Right cardiac atrium (tissue), 5 donors: ENCODE measurements around the gene GJB1. TPM values are rescaled to one million over a fixed set of nuclear protein-coding genes. Genes with fewer than 3 reads are reported as not detected.

ENCODE experiments used
- ATAC-seq, 2 donors: fragments of 200-7000 bp; cut with Tn5 transposase; one replicate each; pipeline versions ENCODE4 v1.8.0 to v1.9.1; 2020; ENCODE audit warnings: moderate library complexity in 2 of 2, mild to moderate bottlenecking in 1 of 2
- DNase-seq, 3 donors: peaks; one replicate each; pipeline ENCODE4 v3.0.0-alpha.2; 2020
- H3K27ac ChIP-seq: one replicate; pipeline ENCODE4 v1.5.1; 2013; ENCODE audit warnings: mild to moderate bottlenecking, low read length, control low read depth, moderate library complexity
- H3K27me3 ChIP-seq: one replicate; pipeline ENCODE4 v1.6.1; 2013; ENCODE audit not compliant: control insufficient read depth, insufficient read depth
- H3K4me1 ChIP-seq: one replicate; pipeline ENCODE4 v1.6.1; 2013; ENCODE audit warnings: low read length; ENCODE audit not compliant: control insufficient read depth, insufficient read depth
- H3K4me3 ChIP-seq: one replicate; pipeline ENCODE4 v1.5.1; 2013; ENCODE audit warnings: low read length, control low read depth
- H3K9me3 ChIP-seq: one replicate; pipeline ENCODE4 v1.6.1; 2013; ENCODE audit warnings: low read length; ENCODE audit not compliant: control insufficient read depth
- WGBS: extraction: QIAGEN DNeasy Blood & Tissue Kit; methylation state at CpG from one replicate; pipeline ENCODE4 v1.1.7; 2013; 5-methylcytosine and 5-hydroxymethylcytosine counted together
- intact Hi-C, 4 donors: fragments of 100-400 bp; cut with DNase I; formaldehyde crosslinking; loops; one replicate each; pipeline versions ENCODE4 v1.11.0 to v1.14.0; 2022 to 2023
- polyA plus RNA-seq: library from polyadenylated mRNA; stranded (reverse); fragments of 200-250 nt; gene quantifications from one replicate; pipeline ENCODE4 v1.2.3, GENCODE V29; 2013
- total RNA-seq, 4 donors: library from RNA; stranded (reverse); fragmentation: NEBNext Ultra II Directional; extraction: Animal tissue kit (Norgen Biotek cat#: 25700); gene quantifications; one replicate each; pipeline ENCODE4 v1.2.1, GENCODE V29; 2021
- donor health status: healthy with polysubstance abuse.
- donor health status: DM: no; HTN: yes; CAD: no.
- donor health status: DM: no; HTN: no; CAD: no.
- donor health status: DM: no; HTN: yes; CAD: no; lungs with severe emphysema.
- donor health status: DM: yes; HTN: yes; CAD: no.

The GJB1 gene
- total and polyA plus RNA-seq, 5 donors, result 0.11 TPM; not detected in 4

- H3K4me3 ChIP-seq, result no peak overlapping the region
- H3K4me1 ChIP-seq, result no peaks in the 10 kb centered on the region
- DNase-seq (no peak), ATAC-seq (no peak)
- H3K27me3 ChIP-seq, result no peaks in the 10 kb centered on the region
- 38% methylated on average over 6 of the region's 6 CpGs for WGBS
- no peaks in the 10 kb centered on the region for H3K9me3 ChIP-seq
- H3K27ac ChIP-seq, result no peak overlapping the region
- intact Hi-C loops, result no loop called here
Observed at GRCh38 chrX:71216485-71216884, 6.5 kb upstream of the GJB1 start.

DNA sequence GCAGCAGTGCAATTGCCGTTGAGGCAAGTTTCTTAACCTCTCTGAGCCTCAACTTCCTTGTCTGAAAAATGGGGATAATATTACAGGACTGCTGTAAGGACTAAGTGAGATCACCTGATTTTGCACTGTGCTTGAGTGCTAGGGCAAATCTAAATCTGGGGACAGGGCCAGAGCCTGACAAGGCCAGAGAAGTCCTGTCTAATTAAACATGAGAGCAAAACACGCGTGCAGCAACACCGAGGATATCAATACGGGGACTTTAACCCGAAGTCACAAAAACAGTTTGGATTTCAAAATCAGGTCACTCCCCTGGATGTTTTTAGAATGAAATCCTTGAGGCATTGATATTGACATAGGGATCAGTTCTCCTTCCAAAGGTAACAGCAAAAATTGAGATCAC, 5.7 kb upstream of the GJB1 start:
- Histone ChIP-seq H3K27ac (no peak overlapping the region), H3K4me1 (no peaks in the 10 kb centered on the region), H3K27me3 (no peaks in the 10 kb centered on the region), H3K4me3 (no peak overlapping the region), H3K9me3 (no peaks in the 10 kb centered on the region)
- ATAC-seq (no peak), DNase-seq (no peak)
- WGBS, result 91% methylated on average over 6 of the region's 6 CpGs
- intact Hi-C loops, result no loop called here

DNA sequence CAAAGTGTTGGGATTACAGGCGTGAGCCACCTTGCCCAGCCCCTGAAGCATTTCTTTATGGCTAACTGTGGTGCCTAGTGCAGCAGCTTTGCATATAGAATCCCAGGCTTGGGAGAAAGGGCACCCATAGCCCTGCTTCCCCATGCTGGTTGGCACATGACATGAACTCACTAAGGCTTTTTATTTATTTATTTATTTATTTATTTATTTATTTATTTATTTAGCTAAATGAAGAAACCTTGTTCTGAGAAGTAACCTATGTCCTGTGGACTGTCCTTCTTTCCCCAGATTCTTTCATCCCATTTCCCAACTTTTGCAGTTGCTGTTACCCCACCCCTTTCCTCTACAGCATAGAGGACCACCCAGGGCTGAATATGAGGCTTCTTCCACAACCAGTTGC, 1.9 kb upstream of the GJB1 start:
- WGBS, result 100% methylated on average over 1 of the region's 1 CpG
- intact Hi-C loops, result no loop called here
- ATAC-seq, result no peak

DNA sequence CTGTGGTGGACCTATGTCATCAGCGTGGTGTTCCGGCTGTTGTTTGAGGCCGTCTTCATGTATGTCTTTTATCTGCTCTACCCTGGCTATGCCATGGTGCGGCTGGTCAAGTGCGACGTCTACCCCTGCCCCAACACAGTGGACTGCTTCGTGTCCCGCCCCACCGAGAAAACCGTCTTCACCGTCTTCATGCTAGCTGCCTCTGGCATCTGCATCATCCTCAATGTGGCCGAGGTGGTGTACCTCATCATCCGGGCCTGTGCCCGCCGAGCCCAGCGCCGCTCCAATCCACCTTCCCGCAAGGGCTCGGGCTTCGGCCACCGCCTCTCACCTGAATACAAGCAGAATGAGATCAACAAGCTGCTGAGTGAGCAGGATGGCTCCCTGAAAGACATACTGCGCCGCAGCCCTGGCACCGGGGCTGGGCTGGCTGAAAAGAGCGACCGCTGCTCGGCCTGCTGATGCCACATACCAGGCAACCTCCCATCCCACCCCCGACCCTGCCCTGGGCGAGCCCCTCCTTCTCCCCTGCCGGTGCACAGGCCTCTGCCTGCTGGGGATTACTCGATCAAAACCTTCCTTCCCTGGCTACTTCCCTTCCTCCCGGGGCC, 1.2 kb downstream of the GJB1 start:
- Histone ChIP-seq H3K4me1 (no peaks in the 10 kb centered on the region), H3K9me3 (no peaks in the 10 kb centered on the region), H3K27ac (no peak overlapping the region), H3K27me3 (no peaks in the 10 kb centered on the region), H3K4me3 (no peak overlapping the region)
- ATAC-seq (no peak), DNase-seq (no peak)
- intact Hi-C loops, result no loop called here
- 81% methylated on average over 32 of the region's 32 CpGs for WGBS

More for the DNA sequence above, 1.9 kb upstream of the GJB1 start:
- H3K9me3 ChIP-seq, result no peaks in the 10 kb centered on the region
- DNase-seq, result no peak
- H3K27me3 ChIP-seq, result no peaks in the 10 kb centered on the region
- H3K4me1 ChIP-seq, result no peaks in the 10 kb centered on the region
- H3K27ac ChIP-seq, result no peak overlapping the region
- H3K4me3 ChIP-seq, result no peak overlapping the region

DNA sequence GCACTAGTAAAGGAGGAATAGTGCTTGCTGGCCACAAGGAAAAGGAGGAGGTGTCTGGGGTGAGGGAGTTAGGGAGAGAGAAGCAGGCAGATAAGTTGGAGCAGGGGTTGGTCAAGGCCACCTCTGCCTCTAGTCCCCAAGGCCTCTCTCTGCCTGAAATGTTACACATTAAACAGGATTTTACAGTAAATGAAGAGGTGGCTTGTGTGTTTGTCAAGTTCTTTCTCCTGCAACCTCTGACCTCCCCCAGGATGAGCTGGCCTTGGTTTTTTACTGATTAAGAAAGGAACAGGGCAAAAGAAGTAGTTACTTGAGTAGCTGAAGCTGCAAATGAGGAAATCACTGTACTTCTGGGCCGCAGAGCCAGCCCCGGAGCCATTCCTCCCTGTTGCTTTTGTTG, 2.0 kb downstream of the GJB1 start:
- Histone ChIP-seq H3K27ac (no peak overlapping the region), H3K4me3 (no peak overlapping the region), H3K27me3 (no peaks in the 10 kb centered on the region), H3K9me3 (no peaks in the 10 kb centered on the region), H3K4me1 (no peaks in the 10 kb centered on the region)
- no peak for ATAC-seq
- no peak for DNase-seq
- intact Hi-C loops, result no loop called here
- WGBS, result 51% methylated on average over 2 of the region's 2 CpGs

DNA sequence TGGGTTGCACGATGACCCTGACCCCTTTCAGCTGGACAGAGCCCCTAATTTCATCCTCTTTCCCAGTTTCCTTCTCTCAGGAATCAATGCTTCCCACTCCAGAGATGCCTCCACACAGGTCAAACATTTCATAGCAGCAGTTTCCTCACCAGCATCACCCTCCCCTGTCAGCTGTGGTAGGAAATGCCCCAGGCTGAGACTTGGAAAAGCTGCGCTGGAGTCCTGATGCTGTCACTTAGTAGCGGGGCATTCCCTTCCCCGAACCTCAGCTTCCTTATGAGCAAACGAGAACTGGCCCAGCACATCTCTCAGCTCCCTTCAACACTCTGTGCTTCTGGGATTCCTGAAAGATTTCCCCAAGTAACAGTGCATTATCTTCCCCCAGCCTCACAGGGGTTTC, 2.7 kb downstream of the GJB1 start:
- no peak for DNase-seq
- intact Hi-C loops, result no loop called here
- Histone ChIP-seq H3K4me3 (no peak overlapping the region), H3K27me3 (no peaks in the 10 kb centered on the region), H3K27ac (no peak overlapping the region), H3K4me1 (no peaks in the 10 kb centered on the region), H3K9me3 (no peaks in the 10 kb centered on the region)
- WGBS, result 53% methylated on average over 5 of the region's 5 CpGs
- ATAC-seq, result no peak

DNA sequence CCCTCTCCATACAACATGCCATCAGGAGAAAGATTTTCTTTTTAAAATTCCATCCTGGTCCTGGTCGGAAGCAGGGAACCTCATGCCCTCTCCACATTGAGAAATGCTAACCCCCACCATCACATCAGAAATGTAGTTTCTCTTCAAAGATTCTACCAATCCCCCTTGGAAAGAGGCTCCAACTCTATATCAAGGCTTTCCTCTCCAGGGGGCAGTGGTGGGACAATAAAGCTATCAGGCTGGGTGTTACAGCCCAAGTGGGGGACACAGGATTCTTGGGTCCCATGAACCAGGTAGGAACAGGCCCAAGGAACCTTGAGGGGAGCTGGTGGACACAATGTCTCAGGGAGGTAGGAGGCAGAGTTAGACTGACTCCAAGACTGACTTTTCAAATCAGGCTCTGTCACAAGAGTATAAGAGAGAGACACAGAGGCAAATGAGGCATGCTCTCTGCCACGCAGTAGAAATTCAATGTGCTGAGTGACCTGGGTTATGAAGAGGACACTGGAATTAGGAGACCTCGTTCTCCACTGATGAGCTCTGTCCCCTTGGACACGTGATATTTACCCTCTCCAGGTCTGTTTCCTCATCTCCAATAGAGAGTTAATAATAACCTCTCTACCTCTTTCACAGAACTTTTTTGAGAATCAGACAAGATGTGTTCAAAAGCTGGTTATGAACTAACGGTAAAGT, 4.5 kb downstream of the GJB1 start:
- H3K27me3 ChIP-seq, result no peaks in the 10 kb centered on the region
- H3K27ac ChIP-seq, result no peak overlapping the region
- intact Hi-C loops, result no loop called here
- DNase-seq, result no peak
- H3K9me3 ChIP-seq, result no peaks in the 10 kb centered on the region
- 88% methylated on average over 5 of the region's 5 CpGs for WGBS
- H3K4me3 ChIP-seq, result no peak overlapping the region
- H3K4me1 ChIP-seq, result no peaks in the 10 kb centered on the region
- ATAC-seq, result no peak

DNA sequence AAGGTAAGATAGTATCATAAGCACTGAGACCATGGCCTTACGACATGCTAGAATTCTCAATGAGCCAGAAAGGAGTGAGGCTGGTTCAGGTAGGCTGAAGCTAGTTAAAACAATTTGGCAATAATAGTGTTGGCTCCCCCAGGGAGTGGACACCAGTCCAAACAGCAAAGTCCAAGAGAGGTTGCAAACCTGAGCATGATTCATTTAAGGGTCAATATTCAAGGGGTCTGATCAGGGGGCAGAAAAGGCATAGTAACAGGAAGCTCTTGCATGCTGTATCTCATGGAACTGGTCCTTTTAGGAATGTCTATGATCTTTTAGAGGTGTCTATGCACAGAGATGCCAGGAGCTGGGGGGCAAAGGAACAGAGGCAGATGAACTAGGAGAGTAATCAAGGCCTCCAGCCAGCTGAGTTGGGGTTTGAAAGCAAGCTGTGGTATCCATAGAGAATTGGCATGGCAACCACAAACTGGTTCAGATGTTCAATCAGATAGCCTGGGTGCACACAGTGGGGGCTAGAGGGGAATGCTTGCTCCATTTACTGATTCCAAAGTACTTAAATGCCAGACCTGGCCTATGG, 5.1 kb downstream of the GJB1 start:
- no peak for DNase-seq
- WGBS, result 100% methylated on average over 1 of the region's 1 CpG
- Histone ChIP-seq H3K4me1 (no peaks in the 10 kb centered on the region), H3K9me3 (no peaks in the 10 kb centered on the region), H3K27me3 (no peaks in the 10 kb centered on the region), H3K27ac (no peak overlapping the region), H3K4me3 (no peak overlapping the region)
- intact Hi-C loops, result no loop called here
- no peak for ATAC-seq

GRCh38 chrX:71235482-71235881, 12.5 kb downstream of the GJB1 start:
- no peak for ATAC-seq
- Histone ChIP-seq H3K27ac (no peak overlapping the region), H3K27me3 (no peaks in the 10 kb centered on the region), H3K4me1 (no peaks in the 10 kb centered on the region), H3K9me3 (no peaks in the 10 kb centered on the region), H3K4me3 (no peak overlapping the region)
- 80% methylated on average over 3 of the region's 3 CpGs for WGBS
- DNase-seq, result no peak
- intact Hi-C loops, result no loop called here

GRCh38 chrX:71236836-71237235, 13.8 kb downstream of the GJB1 start:
- ATAC-seq (no peak), DNase-seq (no peak)
- Histone ChIP-seq H3K27me3 (no peaks in the 10 kb centered on the region), H3K27ac (no peak overlapping the region), H3K4me3 (no peak overlapping the region), H3K4me1 (no peaks in the 10 kb centered on the region), H3K9me3 (no peaks in the 10 kb centered on the region)
- WGBS, result 100% methylated on average over 1 of the region's 1 CpG
- intact Hi-C loops, result no loop called here

- intact Hi-C loops, result no loop called here
- H3K27ac ChIP-seq, result no peak overlapping the region
- no peak overlapping the region for H3K4me3 ChIP-seq
- 84% methylated on average over 3 of the region's 3 CpGs for WGBS
- no peaks in the 10 kb centered on the region for H3K4me1 ChIP-seq
- ATAC-seq (no peak), DNase-seq (no peak)
- no peaks in the 10 kb centered on the region for H3K27me3 ChIP-seq
- H3K9me3 ChIP-seq, result no peaks in the 10 kb centered on the region
Observed at GRCh38 chrX:71239781-71240180, 16.8 kb downstream of the GJB1 start.
